Measurements from ENCODE around the gene SLC16A1.

Gene SLC16A1

GRCh38 chr1:112954017-112954650, 1.9 kb downstream of the SLC16A1 start:
- Histone ChIP-seq H3K9ac (ENCODE audit: low read length in 5 of 5) (peak overlapping the region in 1 of 5 donors; percentile 48), H3K27me3 (ENCODE audit: control insufficient read depth in 5 of 5, insufficient read depth in 4 of 5, low read length in 5 of 5) (no peaks in the 10 kb centered on the region), H3K9me3 (ENCODE audit: control insufficient read depth in 5 of 5, low read length in 5 of 5) (no peaks in the 10 kb centered on the region), H3K4me3 (ENCODE audit: low read depth in 1 of 5, low read length in 5 of 5) (no peak overlapping the region), H3K27ac (ENCODE audit: low read depth, low read length) (no peak overlapping the region), H3K36me3 (ENCODE audit: control insufficient read depth in 5 of 5, insufficient read depth in 5 of 5, low read length in 5 of 5) (no peaks in the 10 kb centered on the region), H3K4me1 (ENCODE audit: control insufficient read depth in 5 of 5, insufficient read depth in 5 of 5, low read length in 5 of 5) (peaks cover 2 to 41% (median 33%) of the 10 kb centered on the region in 5 donors)

- Histone ChIP-seq H3K4me3 (ENCODE audit: low read depth in 1 of 5, low read length in 5 of 5) (no peak overlapping the region), H3K36me3 (ENCODE audit: control insufficient read depth in 5 of 5, insufficient read depth in 5 of 5, low read length in 5 of 5) (no peaks in the 10 kb centered on the region), H3K9ac (ENCODE audit: low read length in 5 of 5) (no peak overlapping the region)
Measured at GRCh38 chr1:112950426-112950825, 5.6 kb downstream of the SLC16A1 start.

GRCh38 chr1:112946683-112947082, 9.3 kb downstream of the SLC16A1 start:
- Histone ChIP-seq H3K4me1 (ENCODE audit: control insufficient read depth in 5 of 5, insufficient read depth in 5 of 5, low read length in 5 of 5) (no peaks in the 10 kb centered on the region), H3K9ac (ENCODE audit: low read length in 5 of 5) (no peak overlapping the region), H3K27ac (ENCODE audit: low read depth, low read length) (no peak overlapping the region), H3K9me3 (ENCODE audit: control insufficient read depth in 5 of 5, low read length in 5 of 5) (no peaks in the 10 kb centered on the region), H3K36me3 (ENCODE audit: control insufficient read depth in 5 of 5, insufficient read depth in 5 of 5, low read length in 5 of 5) (no peaks in the 10 kb centered on the region), H3K27me3 (ENCODE audit: control insufficient read depth in 5 of 5, insufficient read depth in 4 of 5, low read length in 5 of 5) (no peaks in the 10 kb centered on the region), H3K4me3 (ENCODE audit: low read depth in 1 of 5, low read length in 5 of 5) (no peak overlapping the region)

More at GRCh38 chr1:112950426-112950825, 5.6 kb downstream of the SLC16A1 start:
- Histone ChIP-seq H3K27me3 (ENCODE audit: control insufficient read depth in 5 of 5, insufficient read depth in 4 of 5, low read length in 5 of 5) (no peaks in the 10 kb centered on the region), H3K9me3 (ENCODE audit: control insufficient read depth in 5 of 5, low read length in 5 of 5) (no peaks in the 10 kb centered on the region), H3K4me1 (ENCODE audit: control insufficient read depth in 5 of 5, insufficient read depth in 5 of 5, low read length in 5 of 5) (peaks cover 2 to 19% (median 10%) of the 10 kb centered on the region in 5 donors), H3K27ac (ENCODE audit: low read depth, low read length) (no peak overlapping the region)

- H3K9me3 ChIP-seq (ENCODE audit: control insufficient read depth in 5 of 5, low read length in 5 of 5) = no peaks in the 10 kb centered on the region
- no peak overlapping the region for H3K27ac ChIP-seq (ENCODE audit: low read depth, low read length)
Measured at GRCh38 chr1:112939810-112940209, 16.2 kb downstream of the SLC16A1 start.

GRCh38 chr1:112938210-112938609, 17.8 kb downstream of the SLC16A1 start:
- peaks cover 0 to 21% (median 5%) of the 10 kb centered on the region in 5 donors for H3K4me1 ChIP-seq (ENCODE audit: control insufficient read depth in 5 of 5, insufficient read depth in 5 of 5, low read length in 5 of 5)
- peak overlapping the region; percentile 50 for H3K27ac ChIP-seq (ENCODE audit: low read depth, low read length)
- no peaks in the 10 kb centered on the region for H3K36me3 ChIP-seq (ENCODE audit: control insufficient read depth in 5 of 5, insufficient read depth in 5 of 5, low read length in 5 of 5)

More at GRCh38 chr1:112939810-112940209, 16.2 kb downstream of the SLC16A1 start:
- Histone ChIP-seq H3K27me3 (ENCODE audit: control insufficient read depth in 5 of 5, insufficient read depth in 4 of 5, low read length in 5 of 5) (no peaks in the 10 kb centered on the region), H3K4me3 (ENCODE audit: low read depth in 1 of 5, low read length in 5 of 5) (no peak overlapping the region), H3K4me1 (ENCODE audit: control insufficient read depth in 5 of 5, insufficient read depth in 5 of 5, low read length in 5 of 5) (peaks cover 0 to 21% (median 5%) of the 10 kb centered on the region in 5 donors), H3K9ac (ENCODE audit: low read length in 5 of 5) (no peak overlapping the region), H3K36me3 (ENCODE audit: control insufficient read depth in 5 of 5, insufficient read depth in 5 of 5, low read length in 5 of 5) (no peaks in the 10 kb centered on the region)

GRCh38 chr1:112937495-112937894, 18.5 kb downstream of the SLC16A1 start:
- Histone ChIP-seq H3K9ac (ENCODE audit: low read length in 5 of 5) (no peak overlapping the region), H3K4me3 (ENCODE audit: low read depth in 1 of 5, low read length in 5 of 5) (no peak overlapping the region), H3K36me3 (ENCODE audit: control insufficient read depth in 5 of 5, insufficient read depth in 5 of 5, low read length in 5 of 5) (no peaks in the 10 kb centered on the region), H3K27me3 (ENCODE audit: control insufficient read depth in 5 of 5, insufficient read depth in 4 of 5, low read length in 5 of 5) (no peaks in the 10 kb centered on the region), H3K4me1 (ENCODE audit: control insufficient read depth in 5 of 5, insufficient read depth in 5 of 5, low read length in 5 of 5) (peaks cover 0 to 21% (median 5%) of the 10 kb centered on the region in 5 donors), H3K9me3 (ENCODE audit: control insufficient read depth in 5 of 5, low read length in 5 of 5) (no peaks in the 10 kb centered on the region), H3K27ac (ENCODE audit: low read depth, low read length) (peak overlapping the region; percentile 50)

More at GRCh38 chr1:112938210-112938609, 17.8 kb downstream of the SLC16A1 start:
- no peaks in the 10 kb centered on the region for H3K27me3 ChIP-seq (ENCODE audit: control insufficient read depth in 5 of 5, insufficient read depth in 4 of 5, low read length in 5 of 5)
- H3K4me3 ChIP-seq (ENCODE audit: low read depth in 1 of 5, low read length in 5 of 5) = no peak overlapping the region
- H3K9ac ChIP-seq (ENCODE audit: low read length in 5 of 5) = no peak overlapping the region
- H3K9me3 ChIP-seq (ENCODE audit: control insufficient read depth in 5 of 5, low read length in 5 of 5) = no peaks in the 10 kb centered on the region

- peak overlapping the region in 2 of 5 donors; percentile 9 to 10 for H3K9ac ChIP-seq (ENCODE audit: low read length in 5 of 5)
- peak overlapping the region; percentile 50 for H3K27ac ChIP-seq (ENCODE audit: low read depth, low read length)
- H3K4me3 ChIP-seq (ENCODE audit: low read depth in 1 of 5, low read length in 5 of 5) = no peak overlapping the region
- no peaks in the 10 kb centered on the region for H3K36me3 ChIP-seq (ENCODE audit: control insufficient read depth in 5 of 5, insufficient read depth in 5 of 5, low read length in 5 of 5)
- H3K9me3 ChIP-seq (ENCODE audit: control insufficient read depth in 5 of 5, low read length in 5 of 5) = no peaks in the 10 kb centered on the region
- H3K27me3 ChIP-seq (ENCODE audit: control insufficient read depth in 5 of 5, insufficient read depth in 4 of 5, low read length in 5 of 5) = no peaks in the 10 kb centered on the region
- peaks cover 0 to 21% (median 5%) of the 10 kb centered on the region in 5 donors for H3K4me1 ChIP-seq (ENCODE audit: control insufficient read depth in 5 of 5, insufficient read depth in 5 of 5, low read length in 5 of 5)
Measured at GRCh38 chr1:112937070-112937469, 18.9 kb downstream of the SLC16A1 start.

- Histone ChIP-seq H3K27me3 (ENCODE audit: control insufficient read depth in 5 of 5, insufficient read depth in 4 of 5, low read length in 5 of 5) (no peaks in the 10 kb centered on the region), H3K9me3 (ENCODE audit: control insufficient read depth in 5 of 5, low read length in 5 of 5) (no peaks in the 10 kb centered on the region), H3K36me3 (ENCODE audit: control insufficient read depth in 5 of 5, insufficient read depth in 5 of 5, low read length in 5 of 5) (no peaks in the 10 kb centered on the region), H3K9ac (ENCODE audit: low read length in 5 of 5) (no peak overlapping the region), H3K27ac (ENCODE audit: low read depth, low read length) (no peak overlapping the region), H3K4me1 (ENCODE audit: control insufficient read depth in 5 of 5, insufficient read depth in 5 of 5, low read length in 5 of 5) (peaks cover 0 to 21% (median 5%) of the 10 kb centered on the region in 5 donors), H3K4me3 (ENCODE audit: low read depth in 1 of 5, low read length in 5 of 5) (no peak overlapping the region)
Measured at GRCh38 chr1:112935461-112936111, 20.4 kb downstream of the SLC16A1 start.

- Histone ChIP-seq H3K9me3 (ENCODE audit: control insufficient read depth in 5 of 5, low read length in 5 of 5) (no peaks in the 10 kb centered on the region), H3K4me3 (ENCODE audit: low read depth in 1 of 5, low read length in 5 of 5) (no peak overlapping the region), H3K36me3 (ENCODE audit: control insufficient read depth in 5 of 5, insufficient read depth in 5 of 5, low read length in 5 of 5) (no peaks in the 10 kb centered on the region), H3K27ac (ENCODE audit: low read depth, low read length) (no peak overlapping the region), H3K27me3 (ENCODE audit: control insufficient read depth in 5 of 5, insufficient read depth in 4 of 5, low read length in 5 of 5) (no peaks in the 10 kb centered on the region), H3K4me1 (ENCODE audit: control insufficient read depth in 5 of 5, insufficient read depth in 5 of 5, low read length in 5 of 5) (peaks cover 0 to 21% (median 5%) of the 10 kb centered on the region in 5 donors), H3K9ac (ENCODE audit: low read length in 5 of 5) (no peak overlapping the region)
Measured at GRCh38 chr1:112934577-112934976, 21.4 kb downstream of the SLC16A1 start.

- Histone ChIP-seq H3K27ac (ENCODE audit: low read depth, low read length) (no peak overlapping the region), H3K9ac (ENCODE audit: low read length in 5 of 5) (no peak overlapping the region)
Measured at GRCh38 chr1:112933820-112934571, 22.0 kb downstream of the SLC16A1 start.

More at GRCh38 chr1:112933820-112934571, 22.0 kb downstream of the SLC16A1 start:
- Histone ChIP-seq H3K27me3 (ENCODE audit: control insufficient read depth in 5 of 5, insufficient read depth in 4 of 5, low read length in 5 of 5) (no peaks in the 10 kb centered on the region), H3K36me3 (ENCODE audit: control insufficient read depth in 5 of 5, insufficient read depth in 5 of 5, low read length in 5 of 5) (peaks cover 0 to under 1% (median 0%) of the 10 kb centered on the region in 5 donors), H3K4me1 (ENCODE audit: control insufficient read depth in 5 of 5, insufficient read depth in 5 of 5, low read length in 5 of 5) (peaks cover 0 to 21% (median 5%) of the 10 kb centered on the region in 5 donors), H3K4me3 (ENCODE audit: low read depth in 1 of 5, low read length in 5 of 5) (no peak overlapping the region), H3K9me3 (ENCODE audit: control insufficient read depth in 5 of 5, low read length in 5 of 5) (no peaks in the 10 kb centered on the region)
